PC-3 (cell line): ENCODE data around the gene DCLRE1A.

Experiments used
- CTCF ChIP-seq: fragments of 300-600 bp; sonication (generic); conservative IDR thresholded peaks from 2 replicates; pipeline ENCODE4 v1.5.1; 2017; ENCODE audit warnings: antibody characterized with exemption, low read depth, mild to moderate bottlenecking, low read length
- EZH2phosphoT487 ChIP-seq: fragments of 300-600 bp; sonication (generic); IDR thresholded peaks from 2 replicates; pipeline ENCODE4 v1.6.1; 2018; ENCODE audit warnings: mild to moderate bottlenecking, antibody characterized with exemption, low read length, borderline replicate concordance

GRCh38 chr10:113858541-113858940 is 4.7 kb upstream of the DCLRE1A start:
- TF ChIP-seq CTCF (no peak), EZH2phosphoT487 (no peak)
